Neuron (in vitro differentiated cells): ENCODE data around the gene EDC3.

ENCODE experiments used
- H2AFZ ChIP-seq: one replicate; pipeline ENCODE4 v1.6.1; 2013; ENCODE audit warnings: low read depth, mild to moderate bottlenecking, inconsistent platforms, low read length, moderate library complexity
- H3K27me3 ChIP-seq: one replicate; pipeline ENCODE4 v1.6.1; 2013; ENCODE audit warnings: low read length; ENCODE audit not compliant: insufficient read depth
- H3K36me3 ChIP-seq: one replicate; pipeline ENCODE4 v1.6.1; 2013; ENCODE audit warnings: low read length; ENCODE audit not compliant: insufficient read depth
- H3K4me1 ChIP-seq: one replicate; pipeline ENCODE4 v1.6.1; 2013; ENCODE audit warnings: low read length; ENCODE audit not compliant: insufficient read depth
- H3K4me3 ChIP-seq: 2 replicates; pipeline ENCODE4 v1.5.1; 2013; ENCODE audit warnings: mild to moderate bottlenecking, low read length, moderate library complexity
- H3K9me3 ChIP-seq: one replicate; pipeline ENCODE4 v1.6.1; 2013; ENCODE audit warnings: low read length

The EDC3 gene

DNA sequence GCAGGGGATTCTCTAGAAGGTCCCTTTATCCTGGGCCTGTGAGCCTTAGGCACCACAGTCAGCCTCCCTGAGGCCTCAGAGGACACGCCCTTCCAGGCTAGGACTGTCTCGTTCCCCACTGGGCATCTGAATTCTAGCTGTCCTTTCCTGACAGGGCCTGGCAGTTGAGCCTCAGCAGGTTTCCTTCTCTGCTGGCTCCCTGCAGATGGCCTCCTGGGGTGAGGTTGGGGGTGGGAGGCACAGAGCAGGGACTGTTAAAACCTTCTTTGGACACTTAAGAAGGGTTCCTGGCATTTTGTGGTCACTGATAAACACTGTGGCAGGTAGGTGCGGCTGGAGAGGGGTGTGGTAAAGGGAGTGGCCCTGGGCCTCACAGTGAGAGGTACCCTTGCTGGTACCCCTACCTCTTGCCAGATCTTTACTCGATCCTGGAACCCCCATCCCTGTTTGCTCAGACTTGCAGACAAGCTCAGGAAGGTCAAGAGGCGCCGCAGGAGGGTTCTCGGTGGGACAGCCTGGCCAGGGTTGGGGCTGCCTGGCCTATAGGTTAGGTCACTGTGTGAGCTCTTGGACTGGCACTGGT, 71.7 kb downstream of the EDC3 start:
- Histone ChIP-seq H3K9me3 (no peaks in the 10 kb centered on the region), H3K4me3 (no peak overlapping the region), H2AFZ (no peak overlapping the region), H3K36me3 (peaks cover 97% of the 10 kb centered on the region), H3K27me3 (no peaks in the 10 kb centered on the region), H3K4me1 (no peaks in the 10 kb centered on the region)

DNA sequence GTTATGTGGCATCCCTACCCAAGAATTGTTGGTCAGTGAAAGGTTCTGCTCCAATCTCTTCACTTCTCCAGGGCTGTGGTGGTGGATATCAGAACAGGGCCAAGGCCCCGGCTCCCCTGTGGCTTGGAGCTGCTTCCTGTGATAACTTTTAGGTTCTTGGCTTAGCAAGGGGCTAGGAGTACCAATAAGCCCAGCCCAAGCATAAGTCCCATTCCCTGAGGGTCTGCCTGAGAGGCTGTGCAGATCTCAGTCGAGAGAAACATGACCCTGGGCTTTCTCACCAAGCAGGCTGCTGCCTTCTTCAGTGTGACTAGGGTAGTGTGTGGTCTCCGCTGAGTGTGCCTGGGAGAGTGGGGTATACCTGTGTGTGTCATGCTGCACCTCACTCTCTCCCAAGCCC, 73.1 kb downstream of the EDC3 start:
- Histone ChIP-seq H3K4me3 (no peak overlapping the region), H3K9me3 (no peaks in the 10 kb centered on the region), H3K27me3 (no peaks in the 10 kb centered on the region), H3K4me1 (peaks cover 4% of the 10 kb centered on the region), H2AFZ (no peak overlapping the region), H3K36me3 (peaks cover 92% of the 10 kb centered on the region)

DNA sequence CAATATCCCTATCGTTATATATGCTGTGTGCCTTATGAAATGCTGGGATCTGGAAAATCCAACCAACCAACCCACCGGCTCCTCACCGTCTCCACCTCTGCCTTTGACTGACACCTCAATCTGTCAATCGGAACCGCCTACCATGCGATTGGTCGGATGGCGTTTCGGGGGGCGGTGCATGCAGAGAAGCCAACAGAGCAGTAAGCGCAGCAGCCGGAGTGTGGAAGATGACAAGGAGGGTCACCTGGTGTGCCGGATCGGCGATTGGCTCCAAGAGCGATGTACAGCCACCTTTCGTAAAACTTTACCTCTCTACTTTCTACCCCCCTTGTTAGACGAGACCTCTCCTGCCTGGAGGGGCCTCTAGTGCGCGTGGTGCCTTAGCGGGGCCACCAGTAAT, 73.9 kb downstream of the EDC3 start:
- H2AFZ ChIP-seq: no peak overlapping the region
- no peak overlapping the region for H3K4me3 ChIP-seq
- peaks cover 12% of the 10 kb centered on the region for H3K4me1 ChIP-seq
- H3K27me3 ChIP-seq: no peaks in the 10 kb centered on the region
- H3K9me3 ChIP-seq: no peaks in the 10 kb centered on the region
- H3K36me3 ChIP-seq: peaks cover 84% of the 10 kb centered on the region

DNA sequence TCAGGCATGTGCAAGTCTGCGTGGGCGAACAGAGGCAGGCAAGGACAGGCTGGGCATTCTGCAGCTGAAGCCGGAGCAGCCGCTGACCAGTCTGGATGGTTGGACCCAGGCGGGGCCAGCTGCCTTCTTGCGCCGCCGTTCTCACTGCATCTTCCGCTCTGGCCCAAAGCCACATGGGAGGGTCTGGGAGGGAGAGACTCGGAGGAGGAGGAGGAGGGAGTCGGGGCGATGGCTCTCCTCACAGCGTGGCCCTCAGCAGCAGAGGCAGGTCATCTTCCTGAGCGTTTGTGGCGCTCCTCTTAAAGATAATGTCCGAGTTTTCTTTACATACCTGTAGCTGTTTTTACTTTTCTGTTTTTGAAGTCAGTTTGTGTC, 74.3 kb downstream of the EDC3 start:
- H2AFZ ChIP-seq: no peak overlapping the region
- peaks cover 80% of the 10 kb centered on the region for H3K36me3 ChIP-seq
- H3K9me3 ChIP-seq: no peaks in the 10 kb centered on the region
- H3K4me3 ChIP-seq: no peak overlapping the region
- peaks cover 16% of the 10 kb centered on the region for H3K4me1 ChIP-seq
- H3K27me3 ChIP-seq: no peaks in the 10 kb centered on the region

DNA sequence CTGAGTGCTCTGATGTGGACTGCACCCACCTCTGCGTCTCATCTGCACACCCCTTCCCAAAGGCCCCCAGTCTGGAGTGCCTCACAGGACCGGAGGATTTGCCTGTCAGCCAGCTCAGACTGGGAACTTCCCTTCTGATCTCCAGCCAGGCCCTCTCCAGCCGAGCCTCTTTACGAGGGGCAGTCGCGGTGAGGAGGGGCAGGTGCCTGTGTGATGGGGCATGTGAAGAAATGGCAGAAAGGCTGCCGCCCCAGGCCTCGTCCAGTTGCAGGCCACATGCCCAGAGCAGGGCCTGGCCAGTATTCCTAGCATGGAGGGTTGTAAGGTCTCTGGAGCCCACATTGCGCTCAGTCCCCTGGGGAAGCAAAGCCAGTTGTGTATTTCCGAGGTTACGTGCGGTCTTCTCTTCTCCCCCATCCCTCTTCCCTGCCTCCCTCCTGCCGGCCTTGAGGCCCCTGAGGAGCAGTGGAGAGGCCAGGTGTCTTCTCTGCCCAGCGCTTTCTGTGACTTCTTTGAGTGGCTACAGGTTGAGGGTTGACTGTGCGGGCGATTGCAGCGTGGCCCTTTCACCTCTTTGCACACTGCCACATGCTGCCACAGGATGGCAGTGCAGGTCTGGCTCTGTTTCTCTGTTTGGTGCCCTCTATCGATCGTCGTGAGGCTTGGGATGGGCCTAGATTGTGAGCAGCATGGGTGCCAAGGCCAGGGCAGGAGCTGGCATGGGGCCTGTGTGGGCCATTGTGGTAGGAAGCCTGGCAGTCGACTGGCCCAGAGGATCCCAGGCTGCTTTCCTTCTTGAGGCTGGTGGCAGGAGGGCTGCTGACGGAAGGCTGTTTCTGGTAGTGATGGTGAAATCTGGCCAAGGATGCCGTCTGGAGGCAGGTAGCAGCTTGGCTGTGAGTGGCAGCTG, 74.9 kb downstream of the EDC3 start:
- H3K9me3 ChIP-seq: no peaks in the 10 kb centered on the region
- H3K4me3 ChIP-seq: no peak overlapping the region
- H3K36me3 ChIP-seq: peaks cover 73% of the 10 kb centered on the region
- no peak overlapping the region for H2AFZ ChIP-seq
- H3K27me3 ChIP-seq: no peaks in the 10 kb centered on the region
- peaks cover 19% of the 10 kb centered on the region for H3K4me1 ChIP-seq

DNA sequence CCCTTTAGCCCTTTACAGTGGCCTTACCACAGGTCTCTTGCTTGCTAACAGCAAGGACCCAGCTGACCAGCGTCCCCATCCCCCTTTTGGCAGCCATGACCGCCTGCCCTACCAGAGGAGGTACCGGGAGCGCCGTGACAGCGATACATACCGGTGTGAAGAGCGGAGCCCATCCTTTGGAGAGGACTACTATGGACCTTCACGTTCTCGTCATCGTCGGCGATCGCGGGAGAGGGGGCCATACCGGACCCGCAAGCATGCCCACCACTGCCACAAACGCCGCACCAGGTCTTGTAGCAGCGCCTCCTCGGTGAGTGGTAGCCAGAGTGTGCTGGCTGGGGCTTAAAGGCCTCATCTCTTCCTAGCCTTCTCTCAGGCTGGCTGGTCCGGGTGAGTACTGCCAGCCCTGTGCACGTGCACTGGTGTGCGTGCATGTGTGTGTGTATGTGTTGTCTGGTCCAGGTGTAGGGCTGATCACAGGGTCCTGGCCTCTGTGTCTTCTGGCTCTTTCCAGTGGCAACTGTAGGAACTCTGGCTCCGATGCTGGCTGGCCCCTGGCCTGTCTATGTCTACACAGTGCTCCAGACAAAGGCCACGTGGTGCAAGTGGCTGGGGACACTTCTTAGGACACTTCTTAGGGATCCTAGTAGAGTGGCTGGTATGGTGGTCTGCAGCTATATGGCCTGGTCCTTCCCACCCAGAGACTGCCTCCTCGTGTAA, 75.7 kb downstream of the EDC3 start:
- H3K27me3 ChIP-seq: no peaks in the 10 kb centered on the region
- H3K9me3 ChIP-seq: no peaks in the 10 kb centered on the region
- H2AFZ ChIP-seq: no peak overlapping the region
- peaks cover 19% of the 10 kb centered on the region for H3K4me1 ChIP-seq
- H3K36me3 ChIP-seq: peaks cover 65% of the 10 kb centered on the region
- no peak overlapping the region for H3K4me3 ChIP-seq

DNA sequence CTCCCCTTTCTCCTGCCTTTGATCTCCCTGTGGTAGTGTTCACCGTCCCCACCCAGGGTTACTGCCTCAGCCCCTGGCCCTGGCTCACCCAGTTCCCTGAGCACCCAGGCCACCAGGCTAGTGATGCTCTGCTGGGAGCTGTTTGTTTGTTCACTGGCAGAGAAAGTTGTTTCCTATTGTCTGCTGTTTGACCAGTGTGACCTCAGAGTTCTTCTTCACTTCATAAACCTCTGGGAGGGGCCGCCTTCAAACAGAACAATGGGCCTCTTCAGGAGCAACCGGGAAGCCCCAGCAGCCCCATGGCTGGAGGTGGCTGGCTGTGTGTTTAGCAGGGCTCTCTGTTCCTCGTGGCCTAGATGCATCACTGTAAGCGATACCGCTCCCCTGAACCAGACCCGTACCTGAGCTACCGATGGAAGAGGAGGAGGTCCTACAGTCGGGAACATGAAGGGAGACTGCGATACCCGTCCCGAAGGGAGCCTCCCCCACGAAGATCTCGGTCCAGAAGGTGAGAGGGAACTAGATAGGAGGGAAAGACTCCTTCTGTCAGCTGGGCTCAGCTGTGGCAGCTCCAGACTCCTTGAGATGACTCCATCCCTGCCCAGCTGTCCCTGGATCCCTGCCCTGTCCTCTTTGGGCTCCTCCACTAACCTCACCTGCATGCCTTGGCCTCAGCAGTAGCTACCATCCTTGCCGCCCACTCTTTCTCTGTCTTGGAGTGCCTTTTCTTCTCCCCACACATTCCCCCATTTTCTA, 76.8 kb downstream of the EDC3 start:
- H3K27me3 ChIP-seq: no peaks in the 10 kb centered on the region
- H2AFZ ChIP-seq: no peak overlapping the region
- H3K4me1 ChIP-seq: peaks cover 23% of the 10 kb centered on the region
- no peaks in the 10 kb centered on the region for H3K9me3 ChIP-seq
- H3K36me3 ChIP-seq: peaks cover 54% of the 10 kb centered on the region
- H3K4me3 ChIP-seq: no peak overlapping the region

DNA sequence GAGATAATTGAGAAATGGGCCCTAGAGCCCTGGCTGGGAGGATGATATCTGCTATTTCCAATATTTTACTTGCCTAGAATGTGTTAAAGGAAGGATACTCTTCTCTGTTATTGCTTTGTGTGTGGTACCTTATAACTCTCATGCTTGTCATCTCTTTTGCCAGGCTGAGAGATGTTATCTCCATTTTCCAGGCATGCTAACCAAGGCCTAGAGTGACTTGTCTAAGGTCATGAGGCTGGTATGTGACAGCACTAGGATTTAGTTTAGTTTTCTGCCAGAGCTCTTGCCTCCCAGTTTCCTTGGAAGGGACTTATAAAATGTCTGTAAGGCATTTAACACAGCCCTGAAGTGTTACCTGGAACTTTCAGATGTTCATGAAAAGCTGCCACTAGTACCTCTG, 78.8 kb downstream of the EDC3 start:
- Histone ChIP-seq H3K4me3 (peak overlapping the region; percentile 78), H2AFZ (no peak overlapping the region), H3K4me1 (peaks cover 23% of the 10 kb centered on the region), H3K9me3 (no peaks in the 10 kb centered on the region), H3K27me3 (no peaks in the 10 kb centered on the region), H3K36me3 (peaks cover 35% of the 10 kb centered on the region)

DNA sequence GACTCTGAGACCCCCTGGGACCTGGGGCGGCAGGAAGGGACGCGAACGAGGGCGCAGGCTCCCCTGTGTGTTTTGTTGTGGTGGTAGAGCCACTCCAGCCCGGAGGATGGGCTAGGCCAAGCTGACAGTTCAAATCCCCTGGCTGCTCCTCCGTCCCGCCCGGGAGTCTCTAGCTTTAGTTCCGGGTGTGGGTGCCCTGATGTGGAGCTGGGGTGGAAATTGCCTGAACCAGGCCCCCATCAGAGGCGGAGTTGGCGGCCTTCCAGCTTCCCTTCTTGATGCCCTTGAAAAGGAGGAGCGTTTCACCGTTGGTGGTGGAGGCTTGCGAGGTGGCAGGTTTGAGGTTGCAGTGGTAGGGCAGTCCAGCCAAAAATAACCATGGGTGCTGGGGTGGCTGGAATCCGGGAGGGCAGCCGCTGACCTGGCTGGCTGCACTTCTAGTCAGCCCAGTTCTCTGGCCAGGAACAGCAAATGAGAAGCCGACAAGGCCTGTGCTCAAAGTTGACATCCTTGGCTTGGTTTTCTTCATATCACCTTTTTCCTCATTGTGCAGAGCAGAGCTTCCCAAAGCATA, 79.4 kb downstream of the EDC3 start:
- H3K9me3 ChIP-seq: no peaks in the 10 kb centered on the region
- H3K27me3 ChIP-seq: no peaks in the 10 kb centered on the region
- peaks cover 23% of the 10 kb centered on the region for H3K4me1 ChIP-seq
- peak overlapping the region; percentile 78 for H3K4me3 ChIP-seq
- peaks cover 29% of the 10 kb centered on the region for H3K36me3 ChIP-seq
- no peak overlapping the region for H2AFZ ChIP-seq

DNA sequence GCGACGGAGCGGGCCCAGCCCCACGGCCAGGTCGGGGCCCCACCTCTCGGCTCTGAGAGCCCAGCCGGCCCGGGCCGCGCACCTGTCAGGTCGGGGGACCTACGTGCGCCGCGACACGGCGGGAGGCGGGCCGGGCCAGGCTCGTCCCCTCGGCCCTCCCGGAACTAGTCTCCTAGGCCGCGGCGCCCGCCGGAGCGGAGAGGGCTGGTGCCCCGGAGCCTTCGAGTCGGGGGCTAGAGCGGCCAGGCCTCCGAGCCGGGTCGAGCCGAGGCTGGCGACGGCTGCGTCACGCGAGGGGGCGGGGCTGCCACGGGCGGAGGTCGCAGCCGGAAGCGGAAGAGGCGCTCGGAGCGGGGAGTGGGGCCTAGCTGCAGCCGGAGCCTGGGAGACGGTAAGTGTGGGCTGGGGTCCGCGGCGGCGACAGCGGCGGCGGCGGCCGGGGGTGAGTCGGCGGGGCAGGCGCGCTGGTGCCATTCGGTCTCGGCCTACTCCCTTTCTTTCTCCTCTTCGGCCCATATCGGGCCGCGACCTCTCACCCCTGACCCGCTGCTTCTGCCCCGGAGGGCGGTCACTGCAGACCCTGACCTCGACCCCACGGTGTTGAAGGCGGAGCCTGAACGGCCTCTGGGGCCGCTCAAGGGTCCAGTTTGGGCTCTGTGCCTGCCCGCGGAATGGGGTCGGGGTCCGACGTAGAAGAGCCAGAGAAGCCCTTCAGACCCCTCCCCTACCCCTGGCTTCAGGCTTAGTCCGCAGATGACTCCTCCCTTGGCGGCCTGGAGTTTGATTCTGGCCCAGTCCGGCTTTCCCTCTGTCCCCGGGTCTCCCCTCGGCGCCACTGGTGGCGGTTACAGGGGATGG, 80.1 kb downstream of the EDC3 start, which contains the start of gene CLK3:
TSS of gene CLK3 (plus strand) at position 329 of the 858 bp plus-strand sequence. CDS start 3,361 bp downstream, outside the sequence.
- peaks cover 23% of the 10 kb centered on the region for H3K4me1 ChIP-seq

DNA sequence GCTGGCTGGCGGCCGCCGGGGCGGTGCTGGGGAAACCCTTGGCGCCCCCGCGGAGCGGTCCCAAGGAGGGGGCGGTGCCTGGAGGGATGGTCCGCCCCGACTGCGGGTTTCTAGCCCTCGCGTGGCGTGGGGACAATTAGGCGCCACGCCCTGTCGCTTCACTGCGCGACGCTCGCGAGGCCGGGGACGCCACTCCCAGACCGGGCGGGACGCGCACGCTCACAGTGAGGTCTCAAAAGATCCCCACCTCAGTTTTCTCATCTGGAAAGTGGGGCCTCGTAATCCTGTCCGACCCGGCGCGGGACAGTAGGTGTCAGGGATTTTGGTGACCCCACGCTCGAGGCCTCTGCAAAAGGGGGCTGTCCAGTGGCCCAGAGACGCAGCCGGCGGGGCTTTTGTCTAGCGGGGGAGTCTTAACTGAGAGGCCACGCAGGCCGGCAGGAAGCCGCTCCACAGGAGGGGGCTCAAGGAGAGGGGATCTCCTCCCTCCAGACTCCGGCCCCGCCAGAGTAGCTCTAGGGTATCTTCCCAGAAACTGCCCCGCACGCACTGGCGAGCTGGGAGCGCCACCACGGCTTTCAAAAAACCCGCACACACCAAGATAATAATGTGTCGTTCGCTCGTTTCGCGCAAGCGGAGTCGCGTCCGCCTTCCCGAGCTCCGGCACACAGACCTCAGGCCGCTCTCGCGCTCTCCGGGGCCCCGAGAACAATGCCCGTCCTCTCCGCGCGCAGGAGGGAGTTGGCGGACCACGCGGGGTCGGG, 80.9 kb downstream of the EDC3 start:
- H2AFZ ChIP-seq: peak overlapping the region; percentile 69
- H3K27me3 ChIP-seq: no peaks in the 10 kb centered on the region
- peaks cover 15% of the 10 kb centered on the region for H3K36me3 ChIP-seq
- H3K9me3 ChIP-seq: no peaks in the 10 kb centered on the region
- peak overlapping the region; percentile 78 for H3K4me3 ChIP-seq
- H3K4me1 ChIP-seq: peaks cover 23% of the 10 kb centered on the region

More for the DNA sequence above, 80.1 kb downstream of the EDC3 start, which contains the start of gene CLK3:
- Histone ChIP-seq H3K9me3 (no peaks in the 10 kb centered on the region), H3K27me3 (no peaks in the 10 kb centered on the region), H2AFZ (peak within 1 kb of the TSS; percentile 69), H3K36me3 (peaks cover 24% of the 10 kb centered on the region), H3K4me3 (peak within 1 kb of the TSS; percentile 78)
